GM12878 (cell line): Measurements from ENCODE around the gene CMSS1.

Experiments used
- CBFB ChIP-seq: IDR thresholded peaks from 2 replicates; pipeline ENCODE4 v1.6.1; 2016; ENCODE audit warnings: antibody characterized with exemption, low read depth
- CHD4 ChIP-seq: fragments of 200-600 bp; sonication (generic); IDR thresholded peaks from 2 replicates; pipeline ENCODE4 v1.6.1; 2016; ENCODE audit warnings: mild to moderate bottlenecking
- KDM1A ChIP-seq: fragments of 200-600 bp; sonication (generic); IDR thresholded peaks from 2 replicates; pipeline ENCODE4 v1.6.1; 2016; ENCODE audit warnings: borderline replicate concordance
- MYC ChIP-seq: IDR thresholded peaks from 2 replicates; pipeline ENCODE4 v1.6.1; 2011; ENCODE audit warnings: mild to moderate bottlenecking, low read length, moderate library complexity, inconsistent platforms; ENCODE audit not compliant: insufficient read depth, insufficient replicate concordance, insufficient read length, severe bottlenecking
- NFYA ChIP-seq: IDR thresholded peaks from 2 replicates; pipeline ENCODE4 v1.6.1; 2011; ENCODE audit warnings: low read depth, mild to moderate bottlenecking, low read length, improper control_type of control experiment, borderline replicate concordance
- POLR2AphosphoS5 ChIP-seq: IDR thresholded peaks from 2 replicates; pipeline ENCODE4 v1.6.1; 2011; ENCODE audit warnings: mild to moderate bottlenecking, low read length, inconsistent platforms
- TARDBP ChIP-seq: IDR thresholded peaks from 2 replicates; pipeline ENCODE4 v1.6.1; 2016; ENCODE audit warnings: borderline replicate concordance
- TF ChIP-seq, protein P1 (sequence below), 3 experiments: IDR thresholded peaks in 2 of 3; conservative IDR thresholded peaks in 1 of 3; 2 replicates each; pipeline ENCODE4 v1.5.1; 2011; ENCODE audit warnings: low read depth in 3 of 3, low read length in 3 of 3, mild to moderate bottlenecking in 3 of 3, control low read depth in 2 of 3, moderate library complexity in 2 of 3, inconsistent platforms in 1 of 3, mixed read lengths in 1 of 3; ENCODE audit not compliant: control insufficient read depth in 2 of 3, insufficient read depth in 1 of 3; ENCODE audit errors: extremely low read depth in 1 of 3

DNA sequence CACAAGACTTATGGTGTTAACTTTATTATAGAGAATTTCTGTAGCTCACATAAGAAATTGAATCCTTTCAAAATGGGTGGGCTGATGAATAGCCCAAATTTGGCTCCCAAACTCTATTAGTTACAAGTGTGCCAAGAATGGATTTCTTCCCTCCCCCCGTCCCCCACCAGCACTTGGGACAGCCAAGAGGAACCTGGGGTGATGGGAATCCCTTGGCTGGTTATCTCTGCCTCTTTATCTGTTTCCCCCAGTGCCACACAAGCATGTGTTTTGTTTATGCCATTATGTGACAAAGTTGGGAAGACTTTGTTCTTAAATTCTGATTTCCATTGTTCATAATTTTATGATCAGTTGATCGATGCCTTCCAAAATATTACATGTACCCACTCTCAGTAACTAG lies 28.3 kb downstream of the CMSS1 start:
- TF ChIP-seq CBFB (no peak), POLR2AphosphoS5 (no peak), KDM1A (no peak), NFYA (no peak), CHD4 (no peak), MYC (no peak), TARDBP (no peak)
- TF ChIP-seq, protein P1, sequence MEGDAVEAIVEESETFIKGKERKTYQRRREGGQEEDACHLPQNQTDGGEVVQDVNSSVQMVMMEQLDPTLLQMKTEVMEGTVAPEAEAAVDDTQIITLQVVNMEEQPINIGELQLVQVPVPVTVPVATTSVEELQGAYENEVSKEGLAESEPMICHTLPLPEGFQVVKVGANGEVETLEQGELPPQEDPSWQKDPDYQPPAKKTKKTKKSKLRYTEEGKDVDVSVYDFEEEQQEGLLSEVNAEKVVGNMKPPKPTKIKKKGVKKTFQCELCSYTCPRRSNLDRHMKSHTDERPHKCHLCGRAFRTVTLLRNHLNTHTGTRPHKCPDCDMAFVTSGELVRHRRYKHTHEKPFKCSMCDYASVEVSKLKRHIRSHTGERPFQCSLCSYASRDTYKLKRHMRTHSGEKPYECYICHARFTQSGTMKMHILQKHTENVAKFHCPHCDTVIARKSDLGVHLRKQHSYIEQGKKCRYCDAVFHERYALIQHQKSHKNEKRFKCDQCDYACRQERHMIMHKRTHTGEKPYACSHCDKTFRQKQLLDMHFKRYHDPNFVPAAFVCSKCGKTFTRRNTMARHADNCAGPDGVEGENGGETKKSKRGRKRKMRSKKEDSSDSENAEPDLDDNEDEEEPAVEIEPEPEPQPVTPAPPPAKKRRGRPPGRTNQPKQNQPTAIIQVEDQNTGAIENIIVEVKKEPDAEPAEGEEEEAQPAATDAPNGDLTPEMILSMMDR (IDR thresholded peaks at IDR 0.05 in 2 of 3, conservative IDR thresholded peaks at IDR 0.05 in 1 of 3; ENCODE audit: control insufficient read depth in 2 of 3, extremely low read depth in 1 of 3, insufficient read depth in 1 of 3, low read depth in 3 of 3, low read length in 3 of 3): no peak
